ENCODE measurements around the gene AIP. TPM values are rescaled to one million over a fixed set of nuclear protein-coding genes. Genes with fewer than 3 reads are reported as not detected.

The AIP gene
- total RNA-seq, 4 donors from 2014 or later = 30.5 to 58.4 (median 42.2) TPM

GRCh38 chr11:67453816-67454732 is 28.8 kb upstream of the AIP start:
- 86% methylated on average over 10 of the region's 21 CpGs for WGBS
- Histone ChIP-seq H3K9me3 (no peaks in the 10 kb centered on the region), H3K36me3 (no peaks in the 10 kb centered on the region), H3K4me1 (no peaks in the 10 kb centered on the region), H3K27me3 (no peaks in the 10 kb centered on the region), H3K27ac (no peak overlapping the region), H3K4me3 (no peak overlapping the region)
- no peak for TF ChIP-seq EP300 (IDR thresholded peaks at IDR 0.05)
- no peak for TF ChIP-seq POLR2A (IDR thresholded peaks at IDR 0.05)
- no peak for TF ChIP-seq POLR2AphosphoS5 (IDR thresholded peaks at IDR 0.05)
- TF ChIP-seq CTCF (IDR thresholded peaks at IDR 0.05) = no peak
- no peak for DNase-seq (ENCODE audit: low spot score in 2 of 2)

- Histone ChIP-seq H3K4me3 (no peak within 1 kb of the TSS), H3K27ac (no peak within 1 kb of the TSS), H3K36me3 (no peaks in the 10 kb centered on the region), H3K27me3 (no peaks in the 10 kb centered on the region), H3K9me3 (no peaks in the 10 kb centered on the region), H3K4me1 (no peaks in the 10 kb centered on the region)
- no peak for TF ChIP-seq EP300 (IDR thresholded peaks at IDR 0.05)
- TF ChIP-seq POLR2AphosphoS5 (IDR thresholded peaks at IDR 0.05) = no peak
- no peak for TF ChIP-seq POLR2A (IDR thresholded peaks at IDR 0.05)
- TF ChIP-seq CTCF (IDR thresholded peaks at IDR 0.05) = no peak
- WGBS = 88% methylated on average over 3 of the region's 3 CpGs
- DNase-seq (ENCODE audit: low spot score in 2 of 2) = no peak
These were observed 27.8 kb upstream of the AIP start, which contains the start of gene CABP4 for GRCh38 chr11:67455054-67455453. Gene CABP4, plus strand, starts transcription at chr11:67455354. Its CDS starts 70 bp downstream, at chr11:67455424.

- H3K4me1 ChIP-seq = no peaks in the 10 kb centered on the region
- no peak for DNase-seq (ENCODE audit: low spot score in 2 of 2)
- H3K27me3 ChIP-seq = no peaks in the 10 kb centered on the region
- no peak overlapping the region for H3K4me3 ChIP-seq
- TF ChIP-seq EP300 (IDR thresholded peaks at IDR 0.05) (no peak), CTCF (IDR thresholded peaks at IDR 0.05) (no peak), POLR2A (IDR thresholded peaks at IDR 0.05) (no peak), POLR2AphosphoS5 (IDR thresholded peaks at IDR 0.05) (no peak)
- no peak overlapping the region for H3K27ac ChIP-seq
- WGBS = 90% methylated on average over 11 of the region's 25 CpGs
- H3K36me3 ChIP-seq = no peaks in the 10 kb centered on the region
- no peaks in the 10 kb centered on the region for H3K9me3 ChIP-seq
These were observed 26.6 kb upstream of the AIP start for GRCh38 chr11:67456068-67456705.

GRCh38 chr11:67457453-67457852 is 25.4 kb upstream of the AIP start:
- WGBS = 97% methylated on average over 9 of the region's 12 CpGs
- Histone ChIP-seq H3K36me3 (no peaks in the 10 kb centered on the region), H3K9me3 (no peaks in the 10 kb centered on the region), H3K4me3 (no peak overlapping the region), H3K4me1 (no peaks in the 10 kb centered on the region), H3K27me3 (no peaks in the 10 kb centered on the region), H3K27ac (no peak overlapping the region)
- DNase-seq (ENCODE audit: low spot score in 2 of 2) = no peak
- TF ChIP-seq EP300 (IDR thresholded peaks at IDR 0.05) (no peak), POLR2A (IDR thresholded peaks at IDR 0.05) (no peak), CTCF (IDR thresholded peaks at IDR 0.05) (no peak), POLR2AphosphoS5 (IDR thresholded peaks at IDR 0.05) (no peak)

- 90% methylated on average over 13 of the region's 19 CpGs for WGBS
These were observed 24.6 kb upstream of the AIP start for GRCh38 chr11:67458266-67458665.

More at GRCh38 chr11:67458266-67458665, 24.6 kb upstream of the AIP start:
- no peak overlapping the region for H3K27ac ChIP-seq
- H3K27me3 ChIP-seq = no peaks in the 10 kb centered on the region
- H3K36me3 ChIP-seq = no peaks in the 10 kb centered on the region
- TF ChIP-seq POLR2A (IDR thresholded peaks at IDR 0.05) (no peak), POLR2AphosphoS5 (IDR thresholded peaks at IDR 0.05) (no peak), EP300 (IDR thresholded peaks at IDR 0.05) (no peak), CTCF (IDR thresholded peaks at IDR 0.05) (no peak)
- H3K4me3 ChIP-seq = no peak overlapping the region
- no peaks in the 10 kb centered on the region for H3K9me3 ChIP-seq
- H3K4me1 ChIP-seq = peaks cover 5% of the 10 kb centered on the region
- DNase-seq (ENCODE audit: low spot score in 2 of 2) = no peak

Measured in suprapubic skin (tissue), 4 donors.